Endothelial cell of umbilical vein (primary cell): ENCODE measurements around the gene MBD5.

Experiments used
- EZH2 ChIP-seq: IDR thresholded peaks from 2 replicates; pipeline ENCODE4 v1.6.1; 2012; ENCODE audit warnings: borderline replicate concordance, low read depth, mild to moderate bottlenecking, moderate library complexity, low read length, inconsistent platforms; ENCODE audit not compliant: severe bottlenecking
- FOS ChIP-seq: IDR thresholded peaks from 2 replicates; pipeline ENCODE4 v1.6.1; 2011; ENCODE audit warnings: mild to moderate bottlenecking, low read length, moderate library complexity, borderline replicate concordance; ENCODE audit not compliant: insufficient read depth
- JUN ChIP-seq: IDR thresholded peaks from 2 replicates; pipeline ENCODE4 v1.6.1; 2011; ENCODE audit warnings: borderline replicate concordance, low read depth; ENCODE audit not compliant: insufficient read length, insufficient read depth
- POLR2A ChIP-seq: IDR thresholded peaks from 2 replicates; pipeline ENCODE4 v1.6.1; 2012; ENCODE audit warnings: low read depth, mild to moderate bottlenecking, control low read depth, low read length
- POLR2AphosphoS5 ChIP-seq: IDR thresholded peaks from 2 replicates; pipeline ENCODE4 v1.6.1; 2012; ENCODE audit warnings: low read depth, mild to moderate bottlenecking, control low read depth, low read length, moderate library complexity; ENCODE audit not compliant: insufficient read depth
- TF ChIP-seq, protein P1 (sequence below), 2 donors: IDR thresholded peaks; 1 replicate in 1 of 2; 2 replicates in 1 of 2; pipeline ENCODE4 v1.5.1; 2011; ENCODE audit warnings: low read length in 2 of 2, mild to moderate bottlenecking in 2 of 2, moderate library complexity in 2 of 2, control low read depth in 1 of 2, inconsistent platforms in 1 of 2, low read depth in 1 of 2; ENCODE audit not compliant: insufficient read depth in 1 of 2; ENCODE audit errors: extremely low read depth in 1 of 2
- TF ChIP-seq, protein P2 (sequence below): IDR thresholded peaks from 2 replicates; pipeline ENCODE4 v1.6.1; 2011; ENCODE audit not compliant: insufficient read depth, insufficient read length

DNA sequence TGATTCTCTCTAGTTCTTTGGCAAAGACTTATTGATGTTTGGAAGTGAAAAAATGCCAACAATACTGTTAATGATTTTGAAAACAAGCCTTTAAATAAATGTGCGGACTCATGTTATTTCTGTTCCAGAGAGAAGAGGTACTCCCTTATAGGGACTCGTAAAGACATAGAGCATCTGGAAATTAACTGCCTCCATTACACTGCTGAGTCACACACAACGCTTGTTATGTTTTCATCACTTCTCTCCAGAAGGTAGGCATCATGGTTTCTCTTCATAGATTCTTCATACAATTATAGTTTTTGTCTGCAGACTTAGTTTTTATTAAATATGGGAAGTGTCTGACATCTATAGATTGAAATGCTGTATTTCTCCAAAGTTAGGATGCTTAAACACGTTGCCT, 321.2 kb downstream of the MBD5 start:
- TF ChIP-seq, protein P1, sequence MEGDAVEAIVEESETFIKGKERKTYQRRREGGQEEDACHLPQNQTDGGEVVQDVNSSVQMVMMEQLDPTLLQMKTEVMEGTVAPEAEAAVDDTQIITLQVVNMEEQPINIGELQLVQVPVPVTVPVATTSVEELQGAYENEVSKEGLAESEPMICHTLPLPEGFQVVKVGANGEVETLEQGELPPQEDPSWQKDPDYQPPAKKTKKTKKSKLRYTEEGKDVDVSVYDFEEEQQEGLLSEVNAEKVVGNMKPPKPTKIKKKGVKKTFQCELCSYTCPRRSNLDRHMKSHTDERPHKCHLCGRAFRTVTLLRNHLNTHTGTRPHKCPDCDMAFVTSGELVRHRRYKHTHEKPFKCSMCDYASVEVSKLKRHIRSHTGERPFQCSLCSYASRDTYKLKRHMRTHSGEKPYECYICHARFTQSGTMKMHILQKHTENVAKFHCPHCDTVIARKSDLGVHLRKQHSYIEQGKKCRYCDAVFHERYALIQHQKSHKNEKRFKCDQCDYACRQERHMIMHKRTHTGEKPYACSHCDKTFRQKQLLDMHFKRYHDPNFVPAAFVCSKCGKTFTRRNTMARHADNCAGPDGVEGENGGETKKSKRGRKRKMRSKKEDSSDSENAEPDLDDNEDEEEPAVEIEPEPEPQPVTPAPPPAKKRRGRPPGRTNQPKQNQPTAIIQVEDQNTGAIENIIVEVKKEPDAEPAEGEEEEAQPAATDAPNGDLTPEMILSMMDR (IDR thresholded peaks at IDR 0.05; ENCODE audit: extremely low read depth in 1 of 2, insufficient read depth in 1 of 2, low read depth in 1 of 2, low read length in 2 of 2): no peak
- TF ChIP-seq POLR2A (no peak), EZH2 (no peak), JUN (no peak), POLR2AphosphoS5 (no peak), FOS (no peak)
- TF ChIP-seq, protein P2, sequence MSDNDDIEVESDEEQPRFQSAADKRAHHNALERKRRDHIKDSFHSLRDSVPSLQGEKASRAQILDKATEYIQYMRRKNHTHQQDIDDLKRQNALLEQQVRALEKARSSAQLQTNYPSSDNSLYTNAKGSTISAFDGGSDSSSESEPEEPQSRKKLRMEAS: no peak
